Kidney (tissue), 14 donors: Measurements from ENCODE around the gene PIK3R1. TPM values are rescaled to one million over a fixed set of nuclear protein-coding genes. Genes with fewer than 3 reads are reported as not detected.

Source experiments
- DNase-seq, 5 donors: peaks; one replicate each; pipeline ENCODE4 v3.0.0-alpha.2; 2013 to 2020
- FAIRE-seq: peaks from 2 replicates; lab custom pipeline; 2012; peaks lifted over from hg19 to GRCh38; lab: Jason Lieb, UNC
- H3K27ac ChIP-seq, 2 donors: one replicate each; pipeline ENCODE4 v1.7.0; 2013; ENCODE audit warnings: low read depth in 2 of 2, low read length in 2 of 2, inconsistent platforms in 1 of 2
- H3K27me3 ChIP-seq: one replicate; pipeline ENCODE4 v1.7.1; 2013; ENCODE audit warnings: low read length, inconsistent platforms; ENCODE audit not compliant: control insufficient read depth, insufficient read depth
- H3K36me3 ChIP-seq, 3 donors: one replicate each; pipeline versions ENCODE4 v1.7.0 to v1.7.1; 2013; ENCODE audit warnings: low read length in 3 of 3, control low read depth in 1 of 3, inconsistent platforms in 1 of 3; ENCODE audit not compliant: insufficient read depth in 3 of 3, control insufficient read depth in 2 of 3
- H3K4me1 ChIP-seq, 3 donors: one replicate each; pipeline versions ENCODE4 v1.7.0 to v1.7.1; 2013; ENCODE audit warnings: low read length in 3 of 3, inconsistent platforms in 1 of 3, low read depth in 1 of 3; ENCODE audit not compliant: control insufficient read depth in 2 of 3, insufficient read depth in 2 of 3
- H3K4me3 ChIP-seq, 3 donors: one replicate each; pipeline versions ENCODE4 v1.7.0 to v1.8.1; 2013; ENCODE audit warnings: low read length in 3 of 3, control low read depth in 1 of 3, inconsistent platforms in 1 of 3
- H3K9ac ChIP-seq, 3 donors: one replicate each; pipeline versions ENCODE4 v1.7.0 to v1.7.1; 2013; ENCODE audit warnings: low read length in 3 of 3, control low read depth in 1 of 3, inconsistent platforms in 1 of 3
- H3K9me3 ChIP-seq, 3 donors: one replicate each; pipeline versions ENCODE4 v1.7.0 to v1.7.1; 2013; ENCODE audit warnings: low read length in 3 of 3, control low read depth in 1 of 3, inconsistent platforms in 1 of 3; ENCODE audit not compliant: control insufficient read depth in 2 of 3, insufficient read depth in 1 of 3
- CTCF ChIP-seq: IDR thresholded peaks from 3 replicates; pipeline ENCODE4 v1.5.1; 2012; ENCODE audit warnings: mild to moderate bottlenecking, moderate library complexity, borderline replicate concordance; ENCODE audit not compliant: insufficient read depth; ENCODE audit errors: extremely low read depth
- intact Hi-C: fragments of 100-400 bp; cut with DNase I; formaldehyde crosslinking; loops from one replicate; pipeline ENCODE4 v1.11.1; 2022
- polyA plus RNA-seq: library from polyadenylated mRNA; stranded (reverse); fragments of 350-450 nt; fragmentation: Illumina TruSeq; extraction: RNeasy Lipid Tissue Mini Kit (QIAGEN cat#74804); gene quantifications from one replicate; pipeline ENCODE4 v1.2.3, GENCODE V29; 2014; ENCODE audit warnings: low read depth, low replicate concordance; ENCODE audit not compliant: insufficient read depth
- total RNA-seq: library from RNA; stranded (reverse); fragmentation: NEBNext Ultra II Directional; extraction: Animal tissue kit (Norgen Biotek cat#: 25700); gene quantifications from one replicate; pipeline ENCODE4 v1.2.1, GENCODE V29; 2021
- donor health status: control.
- donor health status: control.
- donor health status: control.
- donor health status: control.
- donor health status: control.
- donor health status: DM: yes; HTN: yes; CAD: no.
- donor health status: Normal renal cell carcinoma (clear cell type).

The PIK3R1 gene
- total and polyA plus RNA-seq, 2 donors from 2014 or later = 26.6 to 138 TPM

GRCh38 chr5:68242743-68243142 lies 27.2 kb downstream of the PIK3R1 start:
- no peak for TF ChIP-seq CTCF
- intact Hi-C loops = no loop called here
- Histone ChIP-seq H3K9ac (no peak overlapping the region), H3K9me3 (no peaks in the 10 kb centered on the region), H3K4me3 (no peak overlapping the region), H3K4me1 (peaks cover 3 to 16% (median 11%) of the 10 kb centered on the region in 3 donors), H3K27me3 (no peaks in the 10 kb centered on the region), H3K27ac (peak overlapping the region in 1 of 2 donors; percentile 63), H3K36me3 (no peaks in the 10 kb centered on the region)
- DNase-seq (peak in 1 of 5 donors; percentile 40), FAIRE-seq (no peak)

GRCh38 chr5:68243251-68243650 lies 27.7 kb downstream of the PIK3R1 start:
- no peaks in the 10 kb centered on the region for H3K36me3 ChIP-seq
- intact Hi-C loops = no loop called here
- DNase-seq (peak in 1 of 5 donors; percentile 58), FAIRE-seq (no peak)
- H3K9ac ChIP-seq = no peak overlapping the region
- no peak overlapping the region for H3K27ac ChIP-seq
- no peaks in the 10 kb centered on the region for H3K9me3 ChIP-seq
- no peak for TF ChIP-seq CTCF
- H3K4me3 ChIP-seq = no peak overlapping the region
- H3K4me1 ChIP-seq = peaks cover 3 to 16% (median 11%) of the 10 kb centered on the region in 3 donors
- no peaks in the 10 kb centered on the region for H3K27me3 ChIP-seq

- peaks cover 3 to 16% (median 11%) of the 10 kb centered on the region in 3 donors for H3K4me1 ChIP-seq
- DNase-seq (no peak), FAIRE-seq (no peak)
- H3K9me3 ChIP-seq = no peaks in the 10 kb centered on the region
- no peak overlapping the region for H3K27ac ChIP-seq
- peak overlapping the region in 1 of 3 donors; percentile 29 for H3K4me3 ChIP-seq
- no peaks in the 10 kb centered on the region for H3K36me3 ChIP-seq
- TF ChIP-seq CTCF = no peak
- H3K9ac ChIP-seq = no peak overlapping the region
- H3K27me3 ChIP-seq = no peaks in the 10 kb centered on the region
- intact Hi-C loops = no loop called here
Observed at GRCh38 chr5:68243681-68244080, 28.1 kb downstream of the PIK3R1 start.

GRCh38 chr5:68245319-68245718 lies 29.8 kb downstream of the PIK3R1 start:
- H3K27me3 ChIP-seq = no peaks in the 10 kb centered on the region
- intact Hi-C loops = no loop called here
- no peaks in the 10 kb centered on the region for H3K36me3 ChIP-seq
- H3K9me3 ChIP-seq = no peaks in the 10 kb centered on the region
- no peak for TF ChIP-seq CTCF
- no peak overlapping the region for H3K9ac ChIP-seq
- H3K4me3 ChIP-seq = no peak overlapping the region
- peaks cover 0 to 15% (median 8%) of the 10 kb centered on the region in 3 donors for H3K4me1 ChIP-seq
- no peak overlapping the region for H3K27ac ChIP-seq
- DNase-seq (no peak), FAIRE-seq (peak; percentile 11)
